Activated naive CD8-positive, alpha-beta T cell treated with anti-CD3 and anti-CD28 coated beads, Interleukin-2, amount 10 ng/mL, durations not matched to agents 7 days and 5 days (primary cell): ENCODE measurements around the gene DUSP22. TPM values are rescaled to one million over a fixed set of nuclear protein-coding genes. Genes with fewer than 3 reads are reported as not detected.
"Not testable (repeated sequence)": the region's sequence is repeated elsewhere in the genome, so short reads cannot be mapped to it uniquely, and the experiment has no call there.

Experiments
- ATAC-seq: fragments of 150-1000 bp; cut with Tn5 transposase; one replicate; pipeline ENCODE4 v1.10.0; 2021; ENCODE audit warnings: low read depth, moderate library complexity
- POLR2A ChIA-PET: fragments of 350-600 bp; sonication (Branson Sonifier 250); formaldehyde crosslinking; loops from one replicate; lab custom pipeline; 2021; ENCODE audit warnings: antibody characterized with exemption; lab: Charles Lee
- DNase-seq: peaks from one replicate; pipeline ENCODE4 v3.0.0; 2021
- H3K27ac Mint-ChIP-seq: one replicate; pipeline ENCODE4 v1.8.0; 2022; ENCODE audit warnings: mild to moderate bottlenecking, mixed read lengths
- H3K27me3 Mint-ChIP-seq: one replicate; pipeline ENCODE4 v1.8.0; 2022; ENCODE audit warnings: mild to moderate bottlenecking, moderate library complexity, mixed read lengths
- H3K36me3 Mint-ChIP-seq: one replicate; pipeline ENCODE4 v1.8.0; 2021; ENCODE audit warnings: mild to moderate bottlenecking, mixed read lengths
- H3K4me1 Mint-ChIP-seq: one replicate; pipeline ENCODE4 v1.8.0; 2021; ENCODE audit warnings: mixed read lengths
- H3K4me3 Mint-ChIP-seq: one replicate; pipeline ENCODE4 v1.8.0; 2022; ENCODE audit warnings: mild to moderate bottlenecking, moderate library complexity, mixed read lengths
- H3K9me3 Mint-ChIP-seq: one replicate; pipeline ENCODE4 v1.8.0; 2021; ENCODE audit warnings: mixed read lengths
- total RNA-seq, 2 experiments: library from RNA; stranded (reverse); gene quantifications; one replicate each; pipeline ENCODE4 v1.2.3, GENCODE V29; 2021

The DUSP22 gene
- 10 to 100 TPM; 49.1 to 50.4 TPM for total RNA-seq

- ATAC-seq, result peak; percentile 74
- peaks cover 5% of the 10 kb centered on the region for H3K36me3 Mint-ChIP-seq
- H3K27me3 Mint-ChIP-seq, result no peaks in the 10 kb centered on the region
- H3K9me3 Mint-ChIP-seq, result no peaks in the 10 kb centered on the region
- POLR2A ChIA-PET, result interaction anchor here (1.1 to 2.6 kb wide), 8 partner anchors 46 to 112 kb away, joined by 3 to 19 read pairs (median 7); partner anchors contain the start of gene IRF4
- H3K4me1 Mint-ChIP-seq, result peaks cover 47% of the 10 kb centered on the region
- H3K27ac Mint-ChIP-seq, result peak within 1 kb of the TSS; percentile 91
- DNase-seq, result peak; percentile 91
- peak within 1 kb of the TSS; percentile 91 for H3K4me3 Mint-ChIP-seq
Measured at GRCh38 chr6:291697-292505, at the start of gene DUSP22. Gene DUSP22 (plus strand): TSS chr6:292487. CDS start chr6:292540, 53 bp downstream.

GRCh38 chr6:246352-246751 lies 45.9 kb upstream of the DUSP22 start:
- DNase-seq, result no peak
- H3K9me3 Mint-ChIP-seq, result peaks cover 5% of the 10 kb centered on the region
- H3K36me3 Mint-ChIP-seq, result peaks cover 8% of the 10 kb centered on the region
- peaks cover 10% of the 10 kb centered on the region for H3K4me1 Mint-ChIP-seq
- ATAC-seq, result no peak
- H3K4me3 Mint-ChIP-seq, result no peak overlapping the region
- peaks cover 3% of the 10 kb centered on the region for H3K27me3 Mint-ChIP-seq
- H3K27ac Mint-ChIP-seq, result no peak overlapping the region
- POLR2A ChIA-PET, result no interaction called here

- H3K4me1 Mint-ChIP-seq, result peaks cover 15% of the 10 kb centered on the region
- H3K36me3 Mint-ChIP-seq, result peaks cover 7% of the 10 kb centered on the region
- H3K27ac Mint-ChIP-seq, result no peak overlapping the region
- DNase-seq (no peak), ATAC-seq (no peak)
- peaks cover 5% of the 10 kb centered on the region for H3K9me3 Mint-ChIP-seq
- peaks cover 3% of the 10 kb centered on the region for H3K27me3 Mint-ChIP-seq
- POLR2A ChIA-PET, result no interaction called here
- no peak overlapping the region for H3K4me3 Mint-ChIP-seq
Measured at GRCh38 chr6:247351-247750, 44.9 kb upstream of the DUSP22 start.

GRCh38 chr6:248046-248445 lies 44.2 kb upstream of the DUSP22 start:
- H3K4me3 Mint-ChIP-seq, POLR2A ChIA-PET, DNase-seq, ATAC-seq, H3K9me3 Mint-ChIP-seq, H3K27me3 Mint-ChIP-seq, H3K36me3 Mint-ChIP-seq, H3K27ac Mint-ChIP-seq: not testable (repeated sequence)
- H3K4me1 Mint-ChIP-seq, result peaks cover 21% of the 10 kb centered on the region

- Mint-ChIP-seq H3K27ac (peak overlapping the region; percentile 38), H3K36me3 (peaks cover 7% of the 10 kb centered on the region), H3K4me3 (peak overlapping the region; percentile 29), H3K4me1 (peaks cover 25% of the 10 kb centered on the region), H3K27me3 (peaks cover 3% of the 10 kb centered on the region), H3K9me3 (peaks cover 5% of the 10 kb centered on the region)
- DNase-seq (no peak), ATAC-seq (no peak)
- POLR2A ChIA-PET, result no interaction called here
Measured at GRCh38 chr6:250676-251075, 41.6 kb upstream of the DUSP22 start.

- Mint-ChIP-seq H3K27ac (peak overlapping the region; percentile 74), H3K9me3 (peaks cover 5% of the 10 kb centered on the region), H3K36me3 (peaks cover 7% of the 10 kb centered on the region), H3K4me1 (peaks cover 27% of the 10 kb centered on the region), H3K27me3 (no peaks in the 10 kb centered on the region), H3K4me3 (peak overlapping the region; percentile 31)
- POLR2A ChIA-PET, result no interaction called here
- ATAC-seq (peak; percentile 80), DNase-seq (no peak)
Measured at GRCh38 chr6:251920-252319, 40.4 kb upstream of the DUSP22 start.

GRCh38 chr6:252775-253535 lies 39.3 kb upstream of the DUSP22 start:
- peaks cover 37% of the 10 kb centered on the region for H3K4me1 Mint-ChIP-seq
- H3K9me3 Mint-ChIP-seq, result peaks cover 5% of the 10 kb centered on the region
- DNase-seq (no peak), ATAC-seq (peak; percentile 41)
- no peaks in the 10 kb centered on the region for H3K27me3 Mint-ChIP-seq
- H3K27ac Mint-ChIP-seq, result peak overlapping the region; percentile 77
- H3K4me3 Mint-ChIP-seq, result peak overlapping the region; percentile 25
- H3K36me3 Mint-ChIP-seq, result peaks cover 5% of the 10 kb centered on the region
- POLR2A ChIA-PET, result no interaction called here

- ATAC-seq (no peak), DNase-seq (no peak)
- Mint-ChIP-seq H3K9me3 (peaks cover 5% of the 10 kb centered on the region), H3K27ac (no peak overlapping the region), H3K4me3 (no peak overlapping the region), H3K27me3 (no peaks in the 10 kb centered on the region), H3K36me3 (peaks cover 5% of the 10 kb centered on the region), H3K4me1 (peaks cover 42% of the 10 kb centered on the region)
- POLR2A ChIA-PET, result no interaction called here
Measured at GRCh38 chr6:254016-254415, 38.3 kb upstream of the DUSP22 start.

- no peak for ATAC-seq
- peaks cover 1% of the 10 kb centered on the region for H3K36me3 Mint-ChIP-seq
- H3K27ac Mint-ChIP-seq, result no peak overlapping the region
- H3K4me1 Mint-ChIP-seq, result peaks cover 51% of the 10 kb centered on the region
- H3K9me3 Mint-ChIP-seq, result no peaks in the 10 kb centered on the region
- POLR2A ChIA-PET, result interaction anchor here (0.6 kb wide), 1 partner anchor 137 kb away, joined by 3 read pairs; the partner anchor contains the start of gene IRF4
- H3K4me3 Mint-ChIP-seq, result no peak overlapping the region
- no peak for DNase-seq
- H3K27me3 Mint-ChIP-seq, result no peaks in the 10 kb centered on the region
Measured at GRCh38 chr6:255041-255750, 37.1 kb upstream of the DUSP22 start.

- POLR2A ChIA-PET, result interaction anchor here (0.6 kb wide), 1 partner anchor 136 kb away, joined by 3 read pairs; the partner anchor contains the start of gene IRF4
- H3K36me3 Mint-ChIP-seq, result peaks cover 1% of the 10 kb centered on the region
- DNase-seq (no peak), ATAC-seq (no peak)
- no peak overlapping the region for H3K4me3 Mint-ChIP-seq
- H3K9me3 Mint-ChIP-seq, result no peaks in the 10 kb centered on the region
- no peaks in the 10 kb centered on the region for H3K27me3 Mint-ChIP-seq
- peaks cover 52% of the 10 kb centered on the region for H3K4me1 Mint-ChIP-seq
- no peak overlapping the region for H3K27ac Mint-ChIP-seq
Measured at GRCh38 chr6:255751-256083, 36.6 kb upstream of the DUSP22 start.

- H3K9me3 Mint-ChIP-seq, result no peaks in the 10 kb centered on the region
- ATAC-seq (no peak), DNase-seq (no peak)
- no peak overlapping the region for H3K4me3 Mint-ChIP-seq
- peaks cover 52% of the 10 kb centered on the region for H3K4me1 Mint-ChIP-seq
- POLR2A ChIA-PET, result no interaction called here
- H3K27ac Mint-ChIP-seq, result peak overlapping the region; percentile 34
- no peaks in the 10 kb centered on the region for H3K27me3 Mint-ChIP-seq
- H3K36me3 Mint-ChIP-seq, result no peaks in the 10 kb centered on the region
Measured at GRCh38 chr6:256169-256568, 36.1 kb upstream of the DUSP22 start.

GRCh38 chr6:257031-257725 lies 35.1 kb upstream of the DUSP22 start:
- Mint-ChIP-seq H3K27ac (peak overlapping the region; percentile 75), H3K36me3 (no peaks in the 10 kb centered on the region), H3K4me3 (peak overlapping the region; percentile 31), H3K9me3 (no peaks in the 10 kb centered on the region), H3K27me3 (no peaks in the 10 kb centered on the region), H3K4me1 (peaks cover 45% of the 10 kb centered on the region)
- DNase-seq (no peak), ATAC-seq (no peak)
- POLR2A ChIA-PET, result interaction anchor here (0.8 kb wide), 1 partner anchor 81 kb away, joined by 3 read pairs; no protein-coding TSS in a partner anchor
